GM11168 (cell line): ENCODE measurements around the gene COG1.

Experiments
- in situ Hi-C: fragments of 300-500 bp; cut with MboI; formaldehyde crosslinking; loops from one replicate; pipeline ENCODE4 v1.12.0; 2022; ENCODE audit warnings: low sequenced_read_pairs; ENCODE audit not compliant: unreplicated experiment

The COG1 gene

GRCh38 chr17:73223626-73224230, 30.9 kb downstream of the COG1 start:
- in situ Hi-C loops: no loop called here

- in situ Hi-C loops: no loop called here
These were observed 31.4 kb downstream of the COG1 start for GRCh38 chr17:73224237-73224636.

- in situ Hi-C loops: no loop called here
These were observed 31.9 kb downstream of the COG1 start for GRCh38 chr17:73224663-73225305.

GRCh38 chr17:73226556-73227172, 33.8 kb downstream of the COG1 start:
- in situ Hi-C loops: no loop called here

- in situ Hi-C loops: no loop called here
These were observed 34.5 kb downstream of the COG1 start for GRCh38 chr17:73227379-73227778.

GRCh38 chr17:73227944-73228343, 35.1 kb downstream of the COG1 start:
- in situ Hi-C loops: no loop called here

GRCh38 chr17:73228748-73229236, 35.9 kb downstream of the COG1 start:
- in situ Hi-C loops: no loop called here

- in situ Hi-C loops: no loop called here
These were observed 37.2 kb downstream of the COG1 start for GRCh38 chr17:73230088-73230487.

GRCh38 chr17:73231395-73231794, 38.5 kb downstream of the COG1 start:
- in situ Hi-C loops: no loop called here

- in situ Hi-C loops: no loop called here
These were observed 39.2 kb downstream of the COG1 start for GRCh38 chr17:73231841-73232586.

- in situ Hi-C loops: no loop called here
These were observed 39.9 kb downstream of the COG1 start for GRCh38 chr17:73232587-73233373.

GRCh38 chr17:73234736-73235135, 41.9 kb downstream of the COG1 start:
- in situ Hi-C loops: no loop called here

GRCh38 chr17:73237714-73238113, 44.9 kb downstream of the COG1 start:
- in situ Hi-C loops: no loop called here

GRCh38 chr17:73240561-73240960, 47.7 kb downstream of the COG1 start:
- in situ Hi-C loops: no loop called here

- in situ Hi-C loops: no loop called here
These were observed 54.9 kb downstream of the COG1 start for GRCh38 chr17:73247726-73248125.

- in situ Hi-C loops: no loop called here
These were observed 55.7 kb downstream of the COG1 start for GRCh38 chr17:73248532-73248931.

- in situ Hi-C loops: loop anchor here (5.0 kb wide), 1 partner anchor 123 kb away; no protein-coding TSS in a partner anchor
These were observed 56.8 kb downstream of the COG1 start for GRCh38 chr17:73249700-73250099.

GRCh38 chr17:73250851-73251640, 58.2 kb downstream of the COG1 start:
- in situ Hi-C loops: loop anchor here (5.0 kb wide), 1 partner anchor 121 kb away; no protein-coding TSS in a partner anchor

GRCh38 chr17:73251871-73252270, 59.0 kb downstream of the COG1 start:
- in situ Hi-C loops: loop anchor here (5.0 kb wide), 1 partner anchor 120 kb away; no protein-coding TSS in a partner anchor
